Stimulated activated CD8-positive, alpha-beta memory T cell treated with anti-CD3 and anti-CD28 coated beads, Interleukin-15, amount 100 ng/mL, for 24 hours (primary cell): ENCODE measurements around the gene FXN.
"Not testable (repeated sequence)": the region's sequence is repeated elsewhere in the genome, so short reads cannot be mapped to it uniquely, and the experiment has no call there.

Experiments used
- DNase-seq: peaks from one replicate; pipeline ENCODE4 v3.0.0-alpha.2; 2020; ENCODE audit warnings: low read depth

The FXN gene

DNA sequence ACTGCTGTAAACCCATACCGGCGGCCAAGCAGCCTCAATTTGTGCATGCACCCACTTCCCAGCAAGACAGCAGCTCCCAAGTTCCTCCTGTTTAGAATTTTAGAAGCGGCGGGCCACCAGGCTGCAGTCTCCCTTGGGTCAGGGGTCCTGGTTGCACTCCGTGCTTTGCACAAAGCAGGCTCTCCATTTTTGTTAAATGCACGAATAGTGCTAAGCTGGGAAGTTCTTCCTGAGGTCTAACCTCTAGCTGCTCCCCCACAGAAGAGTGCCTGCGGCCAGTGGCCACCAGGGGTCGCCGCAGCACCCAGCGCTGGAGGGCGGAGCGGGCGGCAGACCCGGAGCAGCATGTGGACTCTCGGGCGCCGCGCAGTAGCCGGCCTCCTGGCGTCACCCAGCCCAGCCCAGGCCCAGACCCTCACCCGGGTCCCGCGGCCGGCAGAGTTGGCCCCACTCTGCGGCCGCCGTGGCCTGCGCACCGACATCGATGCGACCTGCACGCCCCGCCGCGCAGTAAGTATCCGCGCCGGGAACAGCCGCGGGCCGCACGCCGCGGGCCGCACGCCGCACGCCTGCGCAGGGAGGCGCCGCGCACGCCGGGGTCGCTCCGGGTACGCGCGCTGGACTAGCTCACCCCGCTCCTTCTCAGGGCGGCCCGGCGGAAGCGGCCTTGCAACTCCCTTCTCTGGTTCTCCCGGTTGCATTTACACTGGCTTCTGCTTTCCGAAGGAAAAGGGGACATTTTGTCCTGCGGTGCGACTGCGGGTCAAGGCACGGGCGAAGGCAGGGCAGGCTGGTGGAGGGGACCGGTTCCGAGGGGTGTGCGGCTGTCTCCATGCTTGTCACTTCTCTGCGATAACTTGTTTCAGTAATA lies at the start of gene FXN:
Gene FXN, plus strand, starts transcription at position 315 of the 871 bp plus-strand sequence. Its CDS starts 31 bp downstream, at position 346.
- DNase-seq: peak; percentile 72

DNA sequence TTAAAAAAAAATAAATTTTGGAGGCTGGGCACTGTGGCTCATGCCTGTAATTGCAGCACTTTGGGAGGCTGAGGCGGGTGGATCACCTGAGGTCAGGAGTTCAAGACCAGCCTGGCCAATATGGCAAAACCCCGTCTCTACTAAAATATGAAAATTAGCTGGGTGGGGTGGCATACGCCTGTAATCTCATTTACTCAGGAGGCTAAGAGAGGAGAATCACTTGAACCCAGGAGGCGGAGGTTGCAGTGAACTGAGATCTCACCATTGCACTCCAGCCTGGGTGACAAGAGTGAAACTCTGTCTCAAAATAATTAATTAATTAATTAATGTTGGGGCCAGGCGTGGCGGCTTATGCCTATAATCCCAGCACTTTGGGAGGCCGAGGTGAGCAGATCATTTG lies 48.6 kb upstream of the FXN start:
- DNase-seq: not testable (repeated sequence)

DNA sequence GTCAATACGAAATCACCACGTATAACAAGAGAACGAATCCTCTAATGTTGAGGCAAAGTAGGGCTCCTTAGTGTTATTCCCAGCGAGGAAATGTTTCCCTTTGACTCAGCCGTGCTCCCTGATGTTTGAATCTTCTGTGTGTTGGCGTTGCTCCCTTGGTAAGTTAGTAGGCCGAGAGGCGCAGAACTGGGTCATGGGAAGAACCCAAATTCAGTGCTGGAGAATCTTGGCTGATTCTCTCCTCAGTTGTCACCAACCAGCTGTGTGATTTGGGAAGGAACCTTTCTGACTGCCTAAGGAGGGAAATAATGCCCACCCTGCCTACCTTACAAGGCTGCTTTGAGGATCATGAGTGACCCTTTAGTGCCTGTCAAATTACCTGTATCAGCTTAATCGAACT lies 44.1 kb upstream of the FXN start:
- DNase-seq: no peak

DNA sequence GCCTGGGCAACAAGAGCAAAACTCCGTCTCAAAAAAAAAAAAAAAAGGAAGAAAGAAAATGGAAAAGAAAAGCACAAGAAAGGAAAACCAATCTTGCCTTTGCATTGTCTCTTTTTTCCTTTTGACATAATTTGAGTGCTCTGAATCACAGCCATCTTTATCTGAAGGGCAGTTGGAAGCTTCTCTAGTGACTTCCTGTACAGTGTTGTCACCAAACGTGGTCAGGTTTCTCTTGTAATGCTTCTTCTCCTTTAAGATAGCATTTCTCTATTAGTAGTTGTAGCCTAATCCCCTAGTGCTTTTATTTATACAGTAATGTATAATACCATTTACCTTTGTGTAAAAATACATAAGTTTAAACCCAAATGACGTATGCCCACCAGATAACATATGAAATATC lies 39.8 kb upstream of the FXN start:
- no peak for DNase-seq

DNA sequence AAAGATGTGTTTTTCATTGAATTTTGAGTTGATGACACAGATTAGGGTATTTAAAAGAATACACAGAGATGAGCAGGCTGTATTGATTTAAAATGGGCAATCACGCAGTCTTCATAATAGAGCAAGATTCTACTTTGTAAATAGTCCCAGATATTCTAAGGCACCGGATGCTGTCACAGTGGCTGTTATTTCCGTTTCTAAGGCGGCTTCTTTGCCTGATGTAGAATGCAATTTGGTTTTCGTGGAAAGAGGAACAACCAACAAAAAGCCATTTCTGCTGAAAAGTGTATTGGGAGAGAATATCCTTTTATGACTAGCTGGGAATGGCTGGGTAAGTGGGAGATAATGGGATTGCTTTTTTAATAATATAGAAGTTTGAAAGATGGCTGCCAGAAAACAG lies 39.1 kb upstream of the FXN start:
- no peak for DNase-seq

DNA sequence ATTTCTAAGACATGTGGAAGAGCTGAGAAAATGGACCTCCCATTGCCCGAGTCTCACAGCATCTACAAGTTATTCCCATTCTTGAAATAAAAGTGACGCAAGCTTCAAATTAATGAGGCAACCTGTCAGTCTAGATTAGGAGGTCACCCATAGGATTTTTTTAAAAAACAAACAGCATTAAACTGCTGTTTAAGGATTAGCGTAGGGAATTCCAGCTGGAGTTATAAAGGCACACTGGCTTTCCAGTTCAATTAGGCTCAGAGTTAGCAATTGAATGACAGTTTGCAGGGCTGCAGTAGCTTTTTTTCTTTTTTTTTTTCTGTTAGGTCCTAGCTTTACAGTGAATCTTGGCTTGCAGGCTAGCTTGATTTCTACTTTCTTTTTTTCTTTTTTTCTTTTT lies 37.9 kb upstream of the FXN start:
- DNase-seq: no peak

DNA sequence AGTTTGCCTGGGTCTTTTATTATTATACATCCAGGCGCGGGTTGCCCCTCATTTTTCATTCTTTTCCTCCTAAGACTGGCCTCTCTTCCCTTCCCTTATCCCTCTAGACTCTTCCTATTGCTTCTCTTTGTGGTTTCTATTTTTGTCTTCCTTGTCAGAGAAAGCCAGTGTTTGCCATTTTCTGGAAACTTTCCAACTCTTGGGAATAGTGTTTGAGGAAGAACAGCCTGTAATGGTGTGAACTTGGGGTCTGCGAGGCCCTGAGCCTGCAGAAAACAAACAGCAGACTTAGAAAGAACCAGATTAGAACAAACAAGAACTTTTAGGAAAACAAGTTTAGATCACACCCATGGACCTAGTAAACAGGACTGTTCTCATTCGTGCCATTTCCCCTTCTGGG lies 37.2 kb upstream of the FXN start:
- no peak for DNase-seq

DNA sequence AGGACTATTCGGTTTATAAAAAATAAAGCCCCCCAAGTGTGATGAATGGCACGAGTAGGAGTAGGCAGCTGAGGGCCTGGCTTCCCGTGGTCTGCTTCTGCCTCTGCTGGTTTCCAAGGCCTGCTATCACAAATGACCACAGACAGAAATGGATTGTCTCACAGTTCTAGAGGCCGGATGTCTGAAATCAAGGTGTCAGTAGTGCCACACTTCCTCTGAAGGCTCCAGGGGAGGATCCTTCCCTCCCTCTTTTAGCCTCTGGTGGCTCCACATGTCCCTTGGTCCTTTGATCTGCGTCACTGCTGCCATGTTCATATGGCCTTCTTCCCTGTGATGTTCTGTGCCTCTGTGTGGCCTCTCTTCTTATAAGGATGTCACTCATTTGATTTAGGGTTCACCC lies 36.7 kb upstream of the FXN start:
- DNase-seq: no peak

DNA sequence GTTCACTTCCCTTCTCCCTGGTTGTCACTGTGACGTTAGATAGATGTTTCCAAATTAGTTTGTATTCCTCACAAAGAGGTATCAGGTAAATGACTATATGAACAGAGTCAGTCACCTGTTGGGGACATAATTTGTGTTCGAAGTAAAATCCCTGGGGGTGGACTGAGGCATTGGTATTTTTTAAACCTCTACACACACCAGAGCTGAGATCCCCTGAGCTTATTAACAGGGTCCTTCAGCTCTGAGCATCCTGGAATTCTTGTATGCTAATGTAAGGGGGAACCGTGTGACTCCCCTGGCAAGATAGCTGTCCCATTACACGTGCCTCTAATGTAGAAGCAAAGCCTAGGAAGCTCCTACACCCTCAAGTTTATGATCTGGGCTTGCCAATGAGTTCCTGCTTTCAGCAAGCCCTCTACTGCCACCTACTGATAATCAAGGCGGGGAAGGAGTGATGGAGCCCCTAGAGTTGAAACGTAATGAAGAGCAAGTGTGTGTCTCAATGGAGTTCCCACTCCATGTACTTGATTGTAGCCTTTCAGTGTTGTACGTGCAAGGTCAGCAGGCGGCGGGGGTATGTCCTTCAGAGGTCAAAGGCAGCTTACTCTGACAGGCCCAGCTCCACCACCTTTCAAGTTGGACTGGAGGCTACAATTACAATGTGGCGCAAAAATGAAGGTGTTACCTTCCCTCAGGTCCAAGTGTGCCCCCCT lies 36.0 kb upstream of the FXN start:
- DNase-seq: no peak

DNA sequence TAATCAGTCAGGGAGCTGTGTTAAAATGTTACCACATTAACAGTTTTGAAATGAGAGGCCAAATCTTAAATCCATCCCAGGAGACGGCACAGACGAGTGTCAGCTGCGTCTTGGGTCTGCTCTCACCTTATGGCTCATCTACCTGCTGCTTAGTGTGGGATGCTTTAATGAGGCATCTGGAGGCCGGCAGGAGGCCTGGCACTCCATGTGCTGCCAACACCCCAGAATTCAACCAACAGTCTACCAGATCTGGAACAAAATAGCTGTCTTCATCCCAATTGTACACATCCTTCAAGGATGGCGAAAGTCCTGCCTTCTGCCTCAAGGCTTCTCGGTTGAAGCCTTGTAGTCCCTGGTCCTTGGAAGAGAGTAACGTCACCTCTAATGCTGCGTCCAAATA lies 33.6 kb upstream of the FXN start:
- DNase-seq: no peak

DNA sequence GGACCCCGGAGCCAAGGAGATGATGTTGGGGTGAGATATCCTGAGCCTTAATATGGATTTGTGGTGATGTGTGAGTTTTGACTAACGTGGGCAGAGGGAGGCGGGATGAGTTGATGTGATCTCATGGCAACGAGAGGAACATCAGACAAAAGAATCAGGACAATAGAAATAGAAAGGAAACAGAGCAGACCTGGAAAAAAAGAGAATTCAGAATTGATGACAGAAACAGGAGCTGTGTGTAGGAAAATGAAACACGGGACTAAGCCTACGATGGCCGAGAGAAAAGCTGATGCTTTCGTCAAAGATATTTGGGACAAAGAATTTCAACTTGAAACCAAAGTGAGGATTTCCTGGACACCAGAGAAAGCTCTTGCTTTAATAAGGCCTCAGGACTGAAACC lies 32.5 kb upstream of the FXN start:
- no peak for DNase-seq

DNA sequence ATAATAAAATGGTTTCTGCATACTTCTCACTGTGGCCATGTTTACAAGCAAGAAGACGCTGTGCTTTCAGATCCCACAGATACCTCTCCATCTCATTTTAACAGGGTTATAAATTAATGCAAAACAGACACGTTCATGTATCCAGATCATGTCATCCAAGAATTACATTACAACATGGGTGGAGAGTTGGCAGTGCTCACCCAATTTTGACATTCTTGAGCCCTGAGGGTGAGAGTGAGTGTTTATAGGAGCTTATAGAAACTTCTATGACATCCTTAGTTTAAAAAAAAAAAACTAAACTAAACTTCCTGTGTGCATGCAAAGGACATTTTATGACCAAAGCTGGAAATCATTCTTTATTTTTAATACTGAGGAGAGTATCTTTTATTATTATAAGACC lies 30.7 kb upstream of the FXN start:
- DNase-seq: no peak

DNA sequence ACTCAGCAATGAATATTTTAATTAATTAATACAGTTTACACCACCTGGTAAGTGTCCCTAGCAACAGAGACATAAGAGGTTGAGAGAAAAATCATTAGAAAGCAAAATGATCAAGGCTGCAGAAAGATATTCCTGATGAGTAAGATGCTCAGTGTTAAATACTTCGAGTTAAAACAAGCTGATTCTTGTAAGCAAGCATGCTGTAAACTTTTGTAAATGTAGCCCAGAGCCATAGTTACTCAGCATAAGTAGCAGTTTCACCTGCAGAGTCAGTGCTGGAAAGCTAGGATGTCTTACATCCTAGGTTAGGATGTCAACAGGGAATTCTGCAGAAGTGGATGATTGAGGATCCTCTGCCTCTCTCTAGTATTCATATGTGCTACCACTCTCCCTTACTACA lies 25.8 kb upstream of the FXN start:
- no peak for DNase-seq

DNA sequence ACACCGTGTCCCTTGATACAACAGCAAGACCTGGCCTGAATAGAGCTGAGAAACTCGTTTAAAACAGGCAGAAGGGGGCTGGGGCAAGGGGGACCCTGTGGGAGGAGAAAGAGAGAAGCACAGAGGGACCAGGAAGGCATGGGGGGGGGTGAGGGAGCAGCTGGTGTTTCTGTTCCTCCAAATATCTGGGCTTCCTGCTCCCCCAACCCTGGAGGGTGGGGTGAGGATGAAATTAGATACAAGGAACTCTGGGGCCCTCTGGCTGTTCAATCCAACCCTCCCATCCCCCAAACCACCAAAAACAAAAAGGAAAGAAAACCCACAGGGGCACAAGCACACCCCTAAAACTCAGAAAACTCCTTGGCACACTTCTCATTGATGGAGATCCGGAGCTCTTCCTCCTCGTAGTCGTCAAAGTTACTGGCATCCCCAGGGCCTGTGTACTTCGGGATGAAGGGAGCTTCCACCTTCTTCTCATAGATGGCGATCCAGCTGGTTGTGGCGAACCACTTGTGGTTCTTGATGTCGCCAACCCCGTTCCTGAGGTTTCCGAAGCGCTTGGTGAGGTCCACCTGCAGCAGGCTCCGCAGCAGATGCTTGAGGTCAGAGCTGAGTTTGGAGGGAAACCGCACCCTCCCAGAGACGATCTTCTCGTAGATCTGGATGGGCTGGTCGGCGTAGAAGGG lies 22.7 kb upstream of the FXN start:
- no peak for DNase-seq

DNA sequence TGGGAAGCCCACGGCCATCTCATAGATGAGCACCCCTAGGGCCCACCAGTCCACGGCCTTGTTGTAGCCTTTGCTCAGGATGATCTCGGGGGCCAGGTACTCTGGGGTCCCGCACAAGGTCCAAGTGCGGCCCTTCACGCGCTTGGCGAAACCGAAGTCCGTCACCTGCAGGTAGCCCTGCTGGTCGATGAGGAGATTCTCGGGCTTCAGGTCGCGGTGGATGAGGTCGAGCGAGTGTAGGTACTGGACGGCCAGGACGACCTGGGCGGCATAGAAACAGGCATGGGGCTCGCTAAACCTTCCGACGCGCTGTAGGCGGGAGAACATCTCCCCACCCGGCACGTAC lies 22.2 kb upstream of the FXN start:
- DNase-seq: no peak

DNA sequence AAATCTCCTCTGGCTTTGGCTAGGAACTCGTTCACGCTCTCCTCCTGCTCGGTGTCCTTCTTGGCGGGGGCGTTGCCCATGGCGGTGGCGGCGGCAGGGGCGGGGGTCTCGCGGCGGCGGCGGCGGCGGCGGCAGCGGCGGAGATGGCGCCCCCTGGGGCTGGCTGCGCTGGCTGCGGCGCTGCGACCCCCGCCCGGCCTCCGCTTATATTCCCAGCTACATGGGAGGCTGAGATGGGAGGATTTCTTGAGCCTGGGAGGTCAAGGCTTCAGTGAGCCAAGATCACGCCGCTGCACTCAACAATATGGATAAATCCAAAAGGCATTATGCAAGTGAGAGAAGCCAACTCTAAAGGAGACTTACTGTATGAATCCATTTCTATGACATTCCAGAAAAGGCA lies 21.5 kb upstream of the FXN start, which contains the start of gene PRKACG:
Gene PRKACG, minus strand, starts transcription at position 101 of the 400 bp plus-strand sequence. Its CDS starts 21 bp downstream, at position 80.
- DNase-seq: no peak

DNA sequence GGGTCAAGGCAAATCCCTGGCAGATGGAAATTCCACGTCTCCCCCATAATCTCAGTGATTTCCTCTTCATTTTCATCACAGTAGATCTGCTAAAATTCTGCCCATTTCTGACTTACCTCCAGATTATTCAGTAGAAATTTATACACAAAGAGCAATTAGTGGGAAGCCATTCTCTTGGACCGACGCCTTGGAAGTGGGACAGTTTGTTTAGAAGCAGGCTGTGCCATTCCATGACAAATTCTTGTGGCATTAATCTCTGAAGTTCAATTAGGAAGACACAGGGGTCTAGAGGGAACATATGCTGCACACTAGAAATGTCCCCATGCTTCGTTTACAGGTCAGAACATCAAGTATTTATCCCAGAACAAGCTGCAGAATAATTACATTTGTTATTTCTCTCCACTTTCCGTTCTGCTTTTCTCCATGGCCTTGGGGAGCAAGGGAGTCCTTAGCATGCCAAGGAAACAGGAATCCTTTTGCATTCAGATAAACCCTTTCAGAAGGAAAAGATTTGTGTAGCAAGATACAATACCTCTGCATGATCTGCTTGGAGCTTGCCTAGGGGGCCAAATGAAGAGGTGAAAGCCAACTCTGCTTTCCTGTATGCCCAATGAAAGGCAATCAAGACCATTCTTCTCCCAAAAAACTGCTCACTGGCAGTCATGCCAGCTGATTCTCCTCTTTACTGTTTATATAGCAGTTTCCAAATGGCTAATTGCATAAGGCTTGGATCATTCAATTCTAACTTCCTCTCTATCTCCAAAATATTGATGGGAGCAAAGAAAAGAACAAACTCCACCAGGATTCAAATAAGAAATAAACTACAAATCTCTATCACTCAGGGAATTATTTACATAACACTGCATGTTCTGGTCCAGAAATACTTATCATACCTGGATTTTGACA lies 19.1 kb upstream of the FXN start:
- no peak for DNase-seq

DNA sequence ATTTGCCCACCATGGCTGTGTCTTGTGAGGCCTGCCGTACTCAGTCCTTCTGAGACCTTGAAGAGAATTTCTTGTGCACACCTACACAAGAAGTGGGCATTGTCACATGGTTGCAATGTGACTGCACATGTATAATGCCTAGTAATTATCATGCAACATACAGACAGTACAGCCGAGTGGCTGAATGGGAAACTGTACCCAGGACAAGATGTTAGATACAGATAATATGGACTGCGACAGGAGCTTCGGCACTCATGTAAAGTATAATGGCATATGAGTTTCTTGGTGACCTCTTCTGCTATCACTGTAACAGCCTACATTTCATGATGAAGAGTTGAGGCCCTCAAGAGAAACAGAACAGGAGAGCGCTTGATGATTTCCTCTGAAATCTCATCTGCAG lies 16.8 kb upstream of the FXN start:
- DNase-seq: no peak

DNA sequence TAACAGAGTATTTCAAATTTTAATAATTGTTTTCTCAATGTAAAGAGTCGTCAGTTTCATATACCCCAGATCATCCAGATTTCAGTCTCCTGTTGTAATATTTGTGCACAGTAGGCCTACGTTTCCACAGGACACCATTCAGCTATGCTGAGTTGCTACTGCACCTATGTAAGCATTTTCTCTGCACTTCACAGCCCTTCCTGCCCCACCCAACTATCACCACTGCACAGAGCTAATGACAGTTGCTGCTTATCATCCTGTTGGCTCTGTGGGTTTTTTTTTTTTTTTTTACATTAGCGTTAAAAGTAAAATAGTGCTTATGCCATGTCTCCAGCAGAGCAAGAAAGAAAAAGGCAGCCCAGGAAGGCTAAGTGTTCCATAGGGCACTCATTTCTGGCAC lies 15.7 kb upstream of the FXN start:
- DNase-seq: no peak

DNA sequence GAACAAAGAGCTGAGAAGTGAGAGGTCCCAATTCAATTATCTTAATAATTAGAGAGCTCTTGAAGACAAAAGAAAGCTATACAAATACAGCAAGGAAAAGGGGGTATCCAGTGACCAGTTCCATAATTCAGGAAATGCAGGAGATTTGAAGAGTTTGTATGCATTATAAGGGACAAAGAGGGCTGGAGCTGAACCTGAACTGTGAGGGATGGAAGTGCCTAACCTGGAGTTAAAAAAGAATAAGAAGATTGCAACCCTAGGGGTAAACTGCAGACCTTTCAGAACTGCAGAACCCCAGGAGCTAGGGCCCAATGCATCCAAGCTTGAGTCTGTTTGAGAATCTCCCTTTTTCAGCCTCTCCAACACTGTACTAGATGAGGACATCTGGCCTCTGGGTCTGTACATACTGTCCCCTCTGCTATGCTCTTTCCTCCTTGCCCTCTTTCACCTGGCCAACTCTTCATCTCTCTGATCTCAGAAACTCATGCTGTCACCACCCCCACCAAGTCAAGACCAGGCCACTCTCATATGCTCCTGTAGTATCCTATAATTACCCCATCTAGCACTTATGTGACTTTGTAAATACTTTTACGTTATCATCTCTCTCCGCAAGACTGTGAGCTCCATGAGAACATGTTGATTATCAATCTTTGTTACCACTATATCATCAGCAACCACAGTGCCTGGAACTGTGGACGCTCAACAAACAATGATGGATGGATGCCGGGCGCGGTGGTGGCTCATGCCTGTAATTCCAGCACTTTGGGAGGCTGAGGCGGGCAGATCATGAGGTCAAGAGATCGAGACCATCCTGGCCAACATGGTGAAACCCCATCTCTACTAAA lies 15.0 kb upstream of the FXN start:
- no peak for DNase-seq

DNA sequence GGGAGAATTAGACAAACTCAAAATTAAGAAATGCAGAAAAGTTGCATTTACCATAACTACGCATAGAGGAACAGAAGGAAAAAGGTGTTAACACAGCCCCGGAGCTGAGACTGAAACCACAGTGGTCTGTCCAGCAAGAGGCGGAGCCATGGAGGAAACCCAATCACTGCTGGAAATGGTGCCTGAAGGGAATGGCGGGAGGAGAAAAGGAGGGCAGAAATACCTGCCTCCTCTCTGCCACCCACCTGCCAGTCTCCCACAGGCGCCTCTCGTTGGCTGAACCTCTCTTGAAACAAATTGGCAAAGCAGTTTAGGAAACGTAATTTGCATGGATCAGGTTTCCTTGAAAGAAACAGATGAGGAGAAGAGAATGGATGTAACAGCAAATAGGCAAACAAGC lies 11.9 kb upstream of the FXN start:
- DNase-seq: no peak
